ENCODE measurements around the gene ADAMTS7.

DNA sequence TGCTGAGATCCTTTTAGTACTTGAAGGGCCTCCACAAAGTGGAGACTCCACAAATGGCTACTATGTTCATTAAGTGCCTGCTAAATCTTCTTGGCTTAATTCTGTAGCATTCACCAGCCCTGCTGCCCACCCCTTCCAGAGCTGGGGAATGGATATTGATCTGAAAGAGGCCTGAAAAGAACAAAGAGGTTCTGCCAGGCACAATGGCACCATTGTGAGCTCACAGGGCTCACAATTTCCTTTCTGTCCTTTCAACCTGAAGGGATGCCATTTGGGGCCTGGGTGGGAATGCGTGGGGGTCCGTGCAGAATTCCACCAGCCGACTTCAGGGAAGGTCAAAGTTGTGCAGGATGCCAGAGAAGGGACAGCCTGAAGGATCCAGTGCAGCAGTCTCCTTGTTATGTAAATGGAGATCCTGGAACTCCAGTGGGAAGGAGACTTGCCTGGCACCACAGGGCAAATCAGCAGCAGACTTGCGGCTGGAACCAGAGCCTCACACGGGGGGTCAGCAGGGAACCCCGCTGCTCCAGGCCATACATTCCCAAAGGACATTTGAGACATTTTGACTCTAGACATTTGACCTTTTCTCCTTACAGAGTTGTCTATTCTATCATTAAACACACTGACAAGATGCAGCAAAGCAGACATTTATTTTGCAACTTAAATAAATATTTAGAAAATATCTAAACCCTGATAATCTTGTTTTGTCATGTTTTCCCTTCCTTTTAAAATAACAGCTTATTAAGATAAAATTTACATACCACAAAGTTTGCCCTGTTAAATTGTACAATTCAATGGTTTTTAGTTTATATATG is 39.9 kb upstream of the ADAMTS7 start:
- TF ChIP-seq, protein P1, sequence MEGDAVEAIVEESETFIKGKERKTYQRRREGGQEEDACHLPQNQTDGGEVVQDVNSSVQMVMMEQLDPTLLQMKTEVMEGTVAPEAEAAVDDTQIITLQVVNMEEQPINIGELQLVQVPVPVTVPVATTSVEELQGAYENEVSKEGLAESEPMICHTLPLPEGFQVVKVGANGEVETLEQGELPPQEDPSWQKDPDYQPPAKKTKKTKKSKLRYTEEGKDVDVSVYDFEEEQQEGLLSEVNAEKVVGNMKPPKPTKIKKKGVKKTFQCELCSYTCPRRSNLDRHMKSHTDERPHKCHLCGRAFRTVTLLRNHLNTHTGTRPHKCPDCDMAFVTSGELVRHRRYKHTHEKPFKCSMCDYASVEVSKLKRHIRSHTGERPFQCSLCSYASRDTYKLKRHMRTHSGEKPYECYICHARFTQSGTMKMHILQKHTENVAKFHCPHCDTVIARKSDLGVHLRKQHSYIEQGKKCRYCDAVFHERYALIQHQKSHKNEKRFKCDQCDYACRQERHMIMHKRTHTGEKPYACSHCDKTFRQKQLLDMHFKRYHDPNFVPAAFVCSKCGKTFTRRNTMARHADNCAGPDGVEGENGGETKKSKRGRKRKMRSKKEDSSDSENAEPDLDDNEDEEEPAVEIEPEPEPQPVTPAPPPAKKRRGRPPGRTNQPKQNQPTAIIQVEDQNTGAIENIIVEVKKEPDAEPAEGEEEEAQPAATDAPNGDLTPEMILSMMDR (IDR thresholded peaks at IDR 0.05) = no peak
- TF ChIP-seq EZH2 (IDR thresholded peaks at IDR 0.05; ENCODE audit: borderline replicate concordance, insufficient read depth, low read depth, low read length, poor library complexity, severe bottlenecking) = no peak

Measured in B cell (primary cell).